ENCODE results near the gene SLC39A3.

Gene SLC39A3

GRCh38 chr19:2703691-2704216 lies 36.1 kb downstream of the SLC39A3 start:
- TF ChIP-seq CTCF (IDR thresholded peaks at IDR 0.05; ENCODE audit: low read length) (no peak), EZH2 (IDR thresholded peaks at IDR 0.05; ENCODE audit: borderline replicate concordance, low read length) (no peak)
- Histone ChIP-seq H3K4me1 (ENCODE audit: insufficient read depth, low read length, severe bottlenecking) (peaks cover 10% of the 10 kb centered on the region), H3K9me2 (ENCODE audit: low read depth, low read length) (no peaks in the 10 kb centered on the region), H3K9ac (ENCODE audit: low read length) (no peak overlapping the region), H4K20me1 (ENCODE audit: insufficient read depth, low read length) (no peaks in the 10 kb centered on the region), H3K27ac (ENCODE audit: low read depth, low read length, poor library complexity, severe bottlenecking) (no peak overlapping the region), H3K4me2 (ENCODE audit: low read length) (no peak overlapping the region), H3F3A (ENCODE audit: insufficient read depth, low read length) (0 out of 2 replicates have a peak, but pooled peaks cover under 1% of the 10 kb centered on the region), H3K36me3 (ENCODE audit: insufficient read depth, low read length) (no peaks in the 10 kb centered on the region), H2AFZ (ENCODE audit: low read length) (no peak overlapping the region), H3K79me2 (ENCODE audit: insufficient read depth, low read length) (no peaks in the 10 kb centered on the region), H3K27me3 (ENCODE audit: insufficient read depth, low read length) (no peaks in the 10 kb centered on the region), H3K9me3 (ENCODE audit: low read length) (no peaks in the 10 kb centered on the region), H3K4me3 (ENCODE audit: low read depth, low read length, poor library complexity, severe bottlenecking) (no peak overlapping the region)

GRCh38 chr19:2703077-2703437 lies 36.8 kb downstream of the SLC39A3 start:
- no peaks in the 10 kb centered on the region for H3K79me2 ChIP-seq (ENCODE audit: insufficient read depth, low read length)
- no peaks in the 10 kb centered on the region for H3K27me3 ChIP-seq (ENCODE audit: insufficient read depth, low read length)
- no peaks in the 10 kb centered on the region for H3K9me2 ChIP-seq (ENCODE audit: low read depth, low read length)
- H3K9ac ChIP-seq (ENCODE audit: low read length), result no peak overlapping the region
- H3K4me3 ChIP-seq (ENCODE audit: low read depth, low read length, poor library complexity, severe bottlenecking), result no peak overlapping the region
- H3F3A ChIP-seq (ENCODE audit: insufficient read depth, low read length), result 0 out of 2 replicates have a peak, but pooled peaks cover 3% of the 10 kb centered on the region
- H3K36me3 ChIP-seq (ENCODE audit: insufficient read depth, low read length), result no peaks in the 10 kb centered on the region
- H4K20me1 ChIP-seq (ENCODE audit: insufficient read depth, low read length), result no peaks in the 10 kb centered on the region
- H3K9me3 ChIP-seq (ENCODE audit: low read length), result no peaks in the 10 kb centered on the region
- no peak overlapping the region for H2AFZ ChIP-seq (ENCODE audit: low read length)
- peaks cover 17% of the 10 kb centered on the region for H3K4me1 ChIP-seq (ENCODE audit: insufficient read depth, low read length, severe bottlenecking)
- no peak overlapping the region for H3K27ac ChIP-seq (ENCODE audit: low read depth, low read length, poor library complexity, severe bottlenecking)
- H3K4me2 ChIP-seq (ENCODE audit: low read length), result peak overlapping the region; percentile 30; the same call in 1 of the 2 replicates
- TF ChIP-seq CTCF (IDR thresholded peaks at IDR 0.05; ENCODE audit: low read length), result no peak

GRCh38 chr19:2702170-2703076 lies 37.4 kb downstream of the SLC39A3 start, which contains the start of gene GNG7:
Gene GNG7, minus strand, starts transcription at chr19:2702694. Its CDS starts 182,006 bp downstream, at chr19:2520688.
- TF ChIP-seq CTCF (IDR thresholded peaks at IDR 0.05; ENCODE audit: low read length), result no peak
- TF ChIP-seq EZH2 (IDR thresholded peaks at IDR 0.05; ENCODE audit: borderline replicate concordance, low read length), result no peak
- no peaks in the 10 kb centered on the region for H3K9me2 ChIP-seq (ENCODE audit: low read depth, low read length)
- H3K36me3 ChIP-seq (ENCODE audit: insufficient read depth, low read length), result no peaks in the 10 kb centered on the region
- H3K27me3 ChIP-seq (ENCODE audit: insufficient read depth, low read length), result no peaks in the 10 kb centered on the region
- peaks cover 17% of the 10 kb centered on the region for H3K4me1 ChIP-seq (ENCODE audit: insufficient read depth, low read length, severe bottlenecking)
- no peaks in the 10 kb centered on the region for H3K79me2 ChIP-seq (ENCODE audit: insufficient read depth, low read length)
- peak within 1 kb of the TSS; percentile 46; the same call in 1 of the 2 replicates for H3K9ac ChIP-seq (ENCODE audit: low read length)
- no peaks in the 10 kb centered on the region for H4K20me1 ChIP-seq (ENCODE audit: insufficient read depth, low read length)
- H3K27ac ChIP-seq (ENCODE audit: low read depth, low read length, poor library complexity, severe bottlenecking), result no peak within 1 kb of the TSS
- H2AFZ ChIP-seq (ENCODE audit: low read length), result no peak within 1 kb of the TSS
- 0 out of 2 replicates have a peak, but pooled peaks cover 3% of the 10 kb centered on the region for H3F3A ChIP-seq (ENCODE audit: insufficient read depth, low read length)
- H3K4me3 ChIP-seq (ENCODE audit: low read depth, low read length, poor library complexity, severe bottlenecking), result peak within 1 kb of the TSS; percentile 58
- no peaks in the 10 kb centered on the region for H3K9me3 ChIP-seq (ENCODE audit: low read length)
- peak within 1 kb of the TSS; percentile 63 for H3K4me2 ChIP-seq (ENCODE audit: low read length)

All from OCI-LY1 (cell line).